ENCODE measurements around the gene PFKL.

PFKL gene

DNA sequence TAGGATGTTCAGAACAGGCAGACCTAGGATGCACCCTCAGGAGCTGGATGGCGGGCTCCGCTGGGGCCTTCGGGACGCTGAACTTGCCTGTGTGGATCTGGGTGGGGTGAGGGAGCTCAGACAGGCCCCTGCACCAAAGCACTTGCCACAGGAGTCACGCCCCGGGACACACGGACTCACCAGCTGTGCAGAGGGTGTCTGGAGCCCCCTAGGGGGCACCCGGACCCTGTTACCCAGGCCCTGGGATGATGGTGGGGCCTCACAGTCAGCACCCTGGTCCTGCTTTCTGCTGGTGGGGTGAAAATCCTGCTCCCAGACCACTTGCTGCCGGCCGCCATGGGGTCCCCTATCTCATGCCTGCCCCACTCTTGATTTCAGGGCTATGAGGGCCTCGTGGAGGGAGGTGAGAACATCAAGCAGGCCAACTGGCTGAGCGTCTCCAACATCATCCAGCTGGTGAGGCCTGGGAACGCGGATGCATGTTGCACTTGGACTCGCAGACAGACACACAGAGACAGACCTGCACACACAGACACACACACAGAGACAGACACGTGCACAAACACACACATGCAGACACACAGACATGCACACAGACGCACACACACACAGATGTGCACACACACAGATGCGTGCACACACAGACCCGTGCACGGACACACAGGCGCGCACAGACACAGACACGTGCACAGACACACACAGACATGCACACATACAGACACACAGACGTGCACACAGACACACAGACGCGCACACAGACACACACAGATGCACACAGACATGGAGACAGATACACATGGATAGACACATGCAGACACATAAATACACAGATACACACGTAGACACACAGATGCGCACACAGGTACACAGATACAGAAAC, 11.0 kb downstream of the PFKL start:
- DNase-seq (ENCODE audit: low read depth, low spot score) = no peak
- no peak overlapping the region for H3K27ac ChIP-seq

DNA sequence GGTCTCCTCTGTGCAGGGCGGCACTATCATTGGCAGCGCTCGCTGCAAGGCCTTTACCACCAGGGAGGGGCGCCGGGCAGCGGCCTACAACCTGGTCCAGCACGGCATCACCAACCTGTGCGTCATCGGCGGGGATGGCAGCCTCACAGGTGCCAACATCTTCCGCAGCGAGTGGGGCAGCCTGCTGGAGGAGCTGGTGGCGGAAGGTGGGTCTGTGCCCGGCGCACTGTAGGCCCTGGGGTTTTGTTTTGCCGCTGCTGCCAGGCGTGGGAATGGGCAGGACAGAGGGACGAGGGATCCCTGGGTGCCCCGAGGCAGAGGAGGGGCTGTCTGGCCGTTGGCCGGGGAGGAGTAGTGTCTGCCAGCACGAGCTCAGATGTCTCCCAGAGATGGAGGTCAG, 12.2 kb downstream of the PFKL start:
- no peak overlapping the region for H3K27ac ChIP-seq
- no peak for DNase-seq (ENCODE audit: low read depth, low spot score)

DNA sequence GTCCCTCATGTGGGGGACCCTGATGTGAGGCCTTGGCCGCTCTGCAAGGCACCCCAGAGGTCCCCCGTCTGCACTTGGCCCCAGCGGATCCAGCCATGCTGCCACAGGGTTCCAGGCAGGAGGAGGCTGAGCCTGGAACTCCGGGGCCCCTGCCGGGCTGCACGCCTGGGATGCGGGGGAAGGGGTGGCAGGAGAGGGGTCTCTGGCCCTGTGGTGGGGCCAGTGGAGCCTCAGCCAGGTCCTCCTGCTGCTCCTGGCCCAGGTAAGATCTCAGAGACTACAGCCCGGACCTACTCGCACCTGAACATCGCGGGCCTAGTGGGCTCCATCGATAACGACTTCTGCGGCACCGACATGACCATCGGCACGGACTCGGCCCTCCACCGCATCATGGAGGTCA, 12.9 kb downstream of the PFKL start:
- H3K27ac ChIP-seq = no peak overlapping the region

DNA sequence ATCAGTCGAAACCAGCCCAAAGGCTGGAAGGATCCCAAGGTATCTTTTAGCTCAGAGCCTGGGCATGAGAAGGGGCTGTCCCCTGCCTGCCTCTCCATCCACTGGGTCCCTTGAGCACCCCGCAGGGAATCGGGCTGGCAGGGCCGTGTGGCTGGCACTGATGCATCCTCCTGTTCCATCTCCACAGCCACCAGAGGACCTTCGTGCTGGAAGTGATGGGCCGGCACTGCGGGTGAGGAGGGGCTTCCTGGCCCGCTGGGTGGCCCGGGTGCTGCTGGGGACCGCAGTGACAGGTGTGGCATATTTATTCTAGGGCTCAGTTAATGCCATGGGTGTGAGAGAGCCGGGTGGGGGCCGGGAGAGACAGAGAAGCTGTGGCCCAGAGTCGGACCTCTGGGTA, 13.6 kb downstream of the PFKL start:
- DNase-seq (ENCODE audit: low read depth, low spot score) = no peak
- H3K27ac ChIP-seq = no peak overlapping the region

More for the DNA sequence above, 12.9 kb downstream of the PFKL start:
- no peak for DNase-seq (ENCODE audit: low read depth, low spot score)

DNA sequence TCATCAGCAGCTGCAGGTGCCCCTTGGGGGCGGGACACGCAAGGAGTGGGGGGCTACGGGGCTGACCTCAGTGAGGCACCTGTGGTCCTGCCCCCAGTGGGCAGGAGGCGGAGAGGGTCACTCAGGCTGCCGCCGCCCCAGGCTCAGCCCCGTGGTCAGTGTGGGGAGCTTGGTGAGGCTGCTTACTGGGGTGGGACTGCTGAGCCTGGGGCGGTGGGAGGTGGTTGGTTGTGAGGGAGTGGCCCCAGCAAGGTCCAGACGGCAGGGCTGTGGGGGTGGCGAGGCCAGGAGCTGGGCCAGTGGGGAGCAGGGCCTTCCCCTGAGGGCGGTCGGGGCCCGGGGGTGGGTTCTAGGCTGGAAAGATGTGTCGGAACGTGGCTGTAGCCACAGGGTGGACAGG, 14.3 kb downstream of the PFKL start:
- DNase-seq (ENCODE audit: low read depth, low spot score) = no peak
- H3K27ac ChIP-seq = no peak overlapping the region

DNA sequence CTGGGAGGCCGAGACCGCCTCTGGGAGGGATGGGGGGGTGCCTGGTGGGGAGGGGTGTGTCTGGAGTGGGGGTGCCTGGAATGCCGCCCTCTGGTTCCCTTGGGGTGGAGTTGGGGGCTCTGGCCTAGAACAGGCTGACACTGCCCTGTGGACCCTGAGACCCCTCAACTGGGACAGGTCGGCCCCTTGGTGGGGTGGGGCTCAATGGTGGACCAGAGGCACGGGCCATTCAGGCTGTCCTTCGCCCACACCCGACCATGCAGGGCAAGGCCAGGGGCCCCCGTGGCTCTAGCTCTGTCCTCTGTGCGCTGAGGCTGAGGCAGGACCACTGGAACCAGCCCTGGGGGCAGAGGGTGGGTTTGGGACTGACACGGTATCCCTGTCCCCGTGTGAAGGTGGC, 14.7 kb downstream of the PFKL start:
- no peak overlapping the region for H3K27ac ChIP-seq
- no peak for DNase-seq (ENCODE audit: low read depth, low spot score)

DNA sequence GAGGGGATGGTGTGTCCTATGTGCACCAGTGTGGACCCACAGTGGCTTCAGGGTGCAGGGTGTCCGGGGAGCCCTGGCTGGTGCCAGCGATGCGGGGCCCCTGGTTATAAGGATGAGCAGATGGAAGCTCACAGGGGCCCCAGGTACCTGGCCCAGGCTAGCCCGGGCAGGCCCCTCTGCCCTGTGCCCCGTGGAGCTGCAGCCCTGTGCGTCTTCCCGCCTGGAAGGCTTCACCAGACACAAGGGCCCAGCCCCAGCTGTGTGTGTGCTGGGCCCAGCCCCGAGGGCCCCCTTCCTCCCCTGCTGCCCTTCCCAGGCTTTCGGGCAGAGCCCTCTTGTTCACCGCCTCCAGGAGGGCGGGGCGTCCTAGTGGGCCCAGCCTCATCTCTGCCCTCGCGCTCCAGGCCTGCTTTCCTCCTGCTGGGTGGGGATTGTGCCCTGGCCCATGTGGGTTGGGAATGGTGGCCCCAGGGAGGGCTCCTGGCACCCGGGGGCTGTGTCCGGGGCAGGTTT, 15.9 kb downstream of the PFKL start:
- H3K27ac ChIP-seq = no peak overlapping the region
- DNase-seq (ENCODE audit: low read depth, low spot score) = no peak

DNA sequence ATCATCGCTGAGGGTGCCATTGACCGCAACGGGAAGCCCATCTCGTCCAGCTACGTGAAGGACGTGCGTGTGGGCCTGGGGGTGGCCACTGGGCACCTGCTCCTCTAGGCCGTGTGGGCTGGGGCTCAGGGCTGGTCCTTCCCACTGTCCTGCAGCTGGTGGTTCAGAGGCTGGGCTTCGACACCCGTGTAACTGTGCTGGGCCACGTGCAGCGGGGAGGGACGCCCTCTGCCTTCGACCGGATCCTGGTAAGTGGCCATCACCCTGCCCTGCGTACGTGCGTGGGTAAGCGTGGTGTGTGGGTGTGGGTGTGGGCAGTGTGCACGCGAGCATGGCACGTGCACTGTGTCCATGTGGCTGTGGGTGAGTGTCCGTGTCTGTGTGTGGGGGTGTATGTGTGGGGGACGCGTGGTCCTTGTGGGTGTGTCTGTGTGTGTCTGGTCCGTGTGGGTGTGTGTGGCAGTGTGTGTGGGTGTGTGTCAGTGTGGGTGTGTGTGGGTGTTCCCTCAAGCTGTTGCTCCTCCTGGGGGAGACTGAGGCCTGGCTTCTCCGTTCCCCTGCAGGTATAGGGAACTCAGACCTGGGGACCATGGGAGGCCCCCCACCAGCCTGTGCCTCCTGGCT, 16.5 kb downstream of the PFKL start:
- DNase-seq (ENCODE audit: low read depth, low spot score) = no peak
- H3K27ac ChIP-seq = no peak overlapping the region

DNA sequence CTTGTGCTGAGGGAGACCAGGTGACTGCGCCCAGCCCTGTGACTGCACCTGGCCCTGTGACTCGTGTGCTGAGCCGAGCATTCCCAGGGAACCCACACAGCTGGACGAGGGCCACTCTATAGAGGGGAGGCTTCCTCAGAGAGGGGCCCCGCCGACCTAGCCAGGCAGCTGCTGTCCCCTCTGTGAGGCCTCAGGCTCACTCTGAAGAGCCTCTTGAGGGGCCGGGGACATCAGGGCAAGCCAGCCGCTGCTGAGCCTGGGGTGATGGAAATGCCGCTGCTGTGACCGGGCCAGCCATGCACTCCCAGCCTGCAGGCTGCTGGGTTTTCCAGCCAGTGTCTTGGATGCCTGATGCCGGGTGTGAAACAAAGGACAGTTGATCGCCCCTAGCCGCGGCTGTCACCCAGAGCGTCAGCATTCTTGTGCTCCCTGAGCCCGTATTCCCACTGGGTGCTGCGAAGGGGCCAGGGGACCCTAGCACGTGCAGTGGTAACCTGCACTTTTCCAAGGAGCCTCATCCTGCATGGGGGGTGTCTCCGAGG, 17.5 kb downstream of the PFKL start:
- DNase-seq (ENCODE audit: low read depth, low spot score) = no peak
- no peak overlapping the region for H3K27ac ChIP-seq

DNA sequence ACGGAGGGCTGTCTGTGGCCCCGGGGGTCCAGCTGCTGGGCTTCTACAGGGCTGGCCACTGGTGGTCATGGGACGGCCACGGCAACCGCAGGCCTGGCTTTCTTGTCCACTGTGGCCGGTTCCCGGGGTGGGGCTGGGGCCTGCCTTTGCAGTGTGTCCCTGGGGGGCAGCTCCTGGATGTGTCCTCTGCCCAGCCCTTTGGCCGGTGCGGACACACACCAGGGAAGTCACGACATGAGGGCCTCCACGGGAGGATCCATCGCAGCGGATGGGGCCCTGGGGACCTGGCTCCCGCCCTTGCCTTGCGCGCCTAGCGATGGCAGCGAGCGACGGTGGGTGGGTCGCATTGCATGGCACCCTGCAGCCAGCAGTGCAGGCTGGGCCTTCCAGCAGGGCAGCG, 18.0 kb downstream of the PFKL start:
- DNase-seq (ENCODE audit: low read depth, low spot score) = no peak
- no peak overlapping the region for H3K27ac ChIP-seq

DNA sequence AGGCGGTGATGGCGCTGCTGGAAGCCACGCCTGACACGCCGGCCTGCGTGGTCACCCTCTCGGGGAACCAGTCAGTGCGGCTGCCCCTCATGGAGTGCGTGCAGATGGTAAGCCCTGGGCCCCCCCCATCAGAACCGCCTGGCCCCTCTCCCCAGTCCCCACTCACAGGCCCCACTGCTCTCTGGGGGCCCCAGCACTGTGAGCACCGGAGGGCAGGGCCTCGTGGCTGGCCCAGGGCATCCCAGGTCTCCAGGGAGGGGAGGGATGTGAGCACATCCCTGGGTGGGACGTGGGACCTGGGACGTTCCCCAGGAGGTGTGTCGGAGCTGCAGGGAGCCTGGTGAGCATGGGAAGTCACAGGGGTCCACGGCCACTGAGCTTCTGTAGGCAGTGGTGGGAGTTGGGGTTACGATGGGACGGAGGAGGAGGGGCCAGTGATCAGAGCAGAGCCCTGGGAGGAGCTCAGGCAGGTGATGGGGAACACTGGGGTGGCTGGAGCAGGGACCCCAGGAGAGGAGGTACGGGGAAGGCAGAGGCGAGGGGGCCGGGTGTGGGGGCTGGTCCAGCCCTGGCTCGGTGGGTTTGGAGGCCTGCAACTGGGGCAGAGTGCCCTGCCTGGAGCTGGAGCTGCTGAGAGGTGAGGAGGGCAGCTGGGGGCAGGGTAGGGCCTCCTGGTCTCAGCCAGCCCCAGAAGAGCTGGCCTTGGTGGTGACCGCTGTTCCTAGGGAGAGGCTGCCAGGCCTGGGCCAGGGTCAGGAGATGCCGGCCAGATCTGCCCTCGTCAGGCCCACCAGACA, 18.8 kb downstream of the PFKL start:
- DNase-seq (ENCODE audit: low read depth, low spot score) = no peak
- no peak overlapping the region for H3K27ac ChIP-seq

DNA sequence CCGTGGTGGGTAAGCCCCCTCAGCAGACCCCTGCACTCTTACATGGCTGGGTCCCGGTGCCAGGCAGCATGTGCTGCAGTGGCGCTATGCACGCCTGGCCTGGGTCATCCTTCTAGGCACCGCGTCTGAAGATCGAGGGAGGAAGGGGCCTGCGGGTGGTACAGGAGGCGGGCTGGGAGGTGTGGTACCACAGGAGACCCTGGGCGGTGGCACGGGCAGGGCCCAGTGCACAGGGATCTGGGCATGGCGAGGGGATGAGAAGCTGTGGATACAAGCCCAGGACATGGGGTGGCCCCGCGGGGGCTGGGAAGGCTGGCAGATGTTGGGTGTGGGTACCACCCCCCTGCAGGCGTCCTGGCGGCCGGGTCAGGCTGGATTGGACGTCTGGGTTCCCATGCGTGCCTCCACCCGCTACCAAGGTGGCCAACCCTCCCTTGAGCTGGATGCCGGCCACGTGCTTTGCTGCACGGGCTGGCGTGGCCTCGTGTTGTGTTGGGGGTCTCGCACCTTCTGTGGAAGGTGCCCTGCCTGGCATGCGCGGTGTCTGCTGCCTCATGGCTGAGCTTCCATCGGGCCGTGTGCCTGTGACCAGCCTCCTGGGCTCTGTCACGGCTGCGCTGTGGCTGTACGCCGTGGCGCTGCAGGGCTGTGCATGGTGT, 19.7 kb downstream of the PFKL start:
- no peak for DNase-seq (ENCODE audit: low read depth, low spot score)
- H3K27ac ChIP-seq = no peak overlapping the region

DNA sequence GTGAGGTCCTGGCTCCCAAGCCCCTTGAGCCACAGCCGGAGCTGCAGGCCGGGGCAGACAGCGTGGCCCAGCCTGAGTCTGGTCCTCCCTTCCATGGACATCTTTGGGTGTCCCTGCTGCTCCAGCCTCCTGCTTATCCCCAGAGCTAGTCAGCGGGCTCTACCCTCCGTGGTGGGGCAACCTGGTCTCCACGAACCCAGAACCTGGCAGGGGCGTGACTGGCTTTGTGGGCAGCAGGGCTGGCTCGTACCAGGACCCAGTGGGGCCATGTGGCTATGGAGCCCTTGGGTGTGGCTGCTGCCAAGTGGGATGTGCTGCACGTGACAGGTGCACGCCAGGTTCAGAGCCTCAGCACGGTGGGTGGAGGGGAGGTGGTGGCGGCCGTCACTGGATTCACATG, 21.0 kb downstream of the PFKL start:
- H3K27ac ChIP-seq = no peak overlapping the region
- DNase-seq (ENCODE audit: low read depth, low spot score) = no peak

DNA sequence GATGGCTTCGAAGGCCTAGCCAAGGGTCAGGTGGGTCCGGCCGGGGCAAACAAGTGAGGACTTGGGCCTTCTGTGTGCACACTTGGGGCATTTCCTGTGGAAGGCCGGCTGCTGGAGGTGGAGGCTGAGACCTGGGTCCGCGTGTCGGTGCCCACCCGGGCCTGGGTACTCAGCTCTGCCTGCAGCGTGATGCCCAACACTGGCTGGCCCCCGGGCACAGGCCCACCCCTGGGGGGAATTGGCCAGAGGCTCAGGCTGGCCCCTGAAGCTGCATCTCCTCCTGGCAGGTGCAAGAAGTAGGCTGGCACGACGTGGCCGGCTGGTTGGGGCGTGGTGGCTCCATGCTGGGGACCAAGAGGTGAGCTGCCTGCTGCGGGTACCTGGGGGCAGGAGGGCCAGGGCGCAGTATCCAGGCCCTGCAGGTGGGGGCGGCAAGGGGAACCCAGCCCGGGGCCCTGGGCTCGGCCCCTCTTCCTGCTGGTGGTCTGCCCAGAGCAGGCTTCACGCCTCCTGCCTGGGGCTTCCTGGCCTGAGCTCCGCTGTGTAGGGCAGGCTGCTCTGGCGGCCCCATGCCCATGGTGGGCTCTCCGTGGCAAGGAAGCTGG, 22.1 kb downstream of the PFKL start:
- no peak for DNase-seq (ENCODE audit: low read depth, low spot score)

DNA sequence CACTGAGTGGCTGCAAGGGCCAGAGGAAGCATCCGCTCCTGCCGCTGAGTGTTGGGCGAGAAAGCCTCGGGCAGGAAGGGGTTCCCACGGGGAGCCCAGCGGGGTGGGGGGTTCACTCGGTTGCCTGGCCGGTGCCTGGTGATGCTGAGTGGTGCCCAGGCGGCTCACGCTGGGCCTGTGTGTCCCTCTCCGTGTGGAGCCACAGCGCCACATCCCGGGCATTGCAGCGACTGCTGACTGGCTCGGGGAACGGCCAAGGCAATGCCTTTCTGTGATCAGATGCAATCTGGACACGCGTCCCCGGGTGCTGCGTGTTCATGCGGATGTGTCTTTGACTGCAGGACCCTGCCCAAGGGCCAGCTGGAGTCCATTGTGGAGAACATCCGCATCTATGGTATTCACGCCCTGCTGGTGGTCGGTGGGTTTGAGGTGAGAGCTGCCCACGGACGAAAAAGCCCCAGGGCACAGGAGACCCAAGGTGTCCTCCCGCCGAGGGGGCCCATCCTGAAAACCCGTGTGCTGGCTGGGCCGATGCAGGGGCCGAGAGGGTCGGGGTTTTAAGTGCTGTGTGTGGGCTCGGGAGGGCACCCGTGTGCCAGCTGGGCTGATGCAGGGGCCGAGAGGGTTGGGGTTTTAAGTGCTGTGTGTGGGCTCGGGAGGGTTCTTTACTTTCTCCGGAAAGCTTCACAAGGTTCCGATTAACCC, 22.9 kb downstream of the PFKL start:
- H3K27ac ChIP-seq = no peak overlapping the region
- no peak for DNase-seq (ENCODE audit: low read depth, low spot score)

More for the DNA sequence above, 22.1 kb downstream of the PFKL start:
- no peak overlapping the region for H3K27ac ChIP-seq

DNA sequence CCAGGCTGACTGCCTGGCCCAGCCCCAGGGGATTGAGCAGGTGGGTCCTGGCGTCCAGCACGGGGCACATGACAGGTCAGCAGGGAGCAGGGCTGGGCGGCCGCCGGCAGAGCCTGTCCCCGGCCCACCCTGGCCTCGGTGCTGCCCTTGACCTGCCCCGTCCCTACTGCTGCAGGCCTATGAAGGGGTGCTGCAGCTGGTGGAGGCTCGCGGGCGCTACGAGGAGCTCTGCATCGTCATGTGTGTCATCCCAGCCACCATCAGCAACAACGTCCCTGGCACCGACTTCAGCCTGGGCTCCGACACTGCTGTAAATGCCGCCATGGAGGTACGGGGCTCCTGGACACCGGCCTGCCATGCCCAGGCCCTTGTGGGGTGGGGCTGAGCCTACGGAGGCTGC, 23.7 kb downstream of the PFKL start:
- H3K27ac ChIP-seq = no peak overlapping the region
- DNase-seq (ENCODE audit: low read depth, low spot score) = no peak

DNA sequence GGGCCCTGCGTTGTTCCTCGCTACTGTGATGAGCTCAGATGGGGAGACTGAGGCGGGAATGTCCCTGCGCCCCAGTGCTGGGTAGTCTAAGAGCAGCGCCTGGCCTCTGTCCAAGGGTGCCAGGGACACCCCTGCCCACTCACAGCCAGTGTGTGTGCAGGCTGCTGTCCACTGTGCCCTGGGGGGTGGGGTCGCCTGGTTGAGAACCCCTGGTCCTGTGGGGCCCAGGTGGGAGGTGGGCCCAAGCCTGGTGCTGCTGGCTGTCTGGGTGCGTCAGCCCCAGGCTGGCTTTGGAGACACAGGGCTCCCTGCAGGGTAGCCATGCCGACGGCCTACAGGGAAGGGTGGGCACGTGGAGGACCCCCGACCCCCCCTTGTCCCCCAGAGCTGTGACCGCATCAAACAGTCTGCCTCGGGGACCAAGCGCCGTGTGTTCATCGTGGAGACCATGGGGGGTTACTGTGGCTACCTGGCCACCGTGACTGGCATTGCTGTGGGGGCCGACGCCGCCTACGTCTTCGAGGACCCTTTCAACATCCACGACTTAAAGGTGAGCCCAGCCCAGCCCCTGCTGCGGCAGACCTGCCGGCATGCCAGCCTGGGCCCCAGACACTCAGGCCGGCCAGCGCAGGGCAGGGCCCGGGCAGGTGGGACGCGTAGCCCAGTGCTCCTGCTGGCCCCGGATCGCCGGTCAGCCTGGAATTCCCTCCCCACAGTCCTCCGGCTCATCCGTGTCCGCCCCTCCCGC, 24.4 kb downstream of the PFKL start:
- no peak for DNase-seq (ENCODE audit: low read depth, low spot score)
- H3K27ac ChIP-seq = no peak overlapping the region

DNA sequence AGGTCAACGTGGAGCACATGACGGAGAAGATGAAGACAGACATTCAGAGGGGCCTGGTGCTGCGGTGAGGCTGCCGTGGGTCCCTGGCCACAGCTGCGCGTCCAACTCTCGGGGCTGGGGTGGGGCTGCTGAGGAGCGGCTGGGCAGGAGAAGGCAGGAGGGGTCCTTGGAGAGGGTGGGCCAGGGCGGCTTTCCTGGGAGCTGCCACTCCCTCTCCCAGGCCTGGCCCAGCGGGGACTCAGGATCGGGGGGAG, 24.9 kb downstream of the PFKL start:
- DNase-seq (ENCODE audit: low read depth, low spot score) = no peak
- no peak overlapping the region for H3K27ac ChIP-seq

All from epithelial cell of prostate (primary cell).